Right ventricle myocardium inferior (tissue), 1 donor: Measurements from ENCODE around the gene USP7. TPM values are rescaled to one million over a fixed set of nuclear protein-coding genes. Genes with fewer than 3 reads are reported as not detected.

Experiments used
- ATAC-seq: fragments of 200-7000 bp; cut with Tn5 transposase; one replicate; pipeline ENCODE4 v1.9.1; 2020; ENCODE audit warnings: mild to moderate bottlenecking, moderate library complexity
- DNase-seq: peaks from one replicate; pipeline ENCODE4 v3.0.0; 2021; ENCODE audit errors: missing footprints
- intact Hi-C: fragments of 100-400 bp; cut with DNase I; formaldehyde crosslinking; loops from one replicate; pipeline ENCODE4 v1.11.0; 2022
- long read RNA-seq: library from polyadenylated mRNA; unstranded; transcript quantifications from one replicate; pipeline ENCODE4 v2.0.0, GENCODE V29; 2021
- total RNA-seq: library from RNA; stranded (reverse); fragmentation: NEBNext Ultra II Directional; extraction: Animal tissue kit (Norgen Biotek cat#: 25700); gene quantifications from one replicate; pipeline ENCODE4 v1.2.1, GENCODE V29; 2021
- donor health status: DM: no; HTN: yes; CAD: no; lungs with severe emphysema.

Gene USP7
- 61.6 TPM for total RNA-seq
- long read RNA-seq, full-length matches to known transcripts: 29 of 45 reads
- long read RNA-seq, partial matches to known transcripts: 10 of 45 reads
- long read RNA-seq, other reads (novel, unspliced or antisense): 6 of 45 reads

DNA sequence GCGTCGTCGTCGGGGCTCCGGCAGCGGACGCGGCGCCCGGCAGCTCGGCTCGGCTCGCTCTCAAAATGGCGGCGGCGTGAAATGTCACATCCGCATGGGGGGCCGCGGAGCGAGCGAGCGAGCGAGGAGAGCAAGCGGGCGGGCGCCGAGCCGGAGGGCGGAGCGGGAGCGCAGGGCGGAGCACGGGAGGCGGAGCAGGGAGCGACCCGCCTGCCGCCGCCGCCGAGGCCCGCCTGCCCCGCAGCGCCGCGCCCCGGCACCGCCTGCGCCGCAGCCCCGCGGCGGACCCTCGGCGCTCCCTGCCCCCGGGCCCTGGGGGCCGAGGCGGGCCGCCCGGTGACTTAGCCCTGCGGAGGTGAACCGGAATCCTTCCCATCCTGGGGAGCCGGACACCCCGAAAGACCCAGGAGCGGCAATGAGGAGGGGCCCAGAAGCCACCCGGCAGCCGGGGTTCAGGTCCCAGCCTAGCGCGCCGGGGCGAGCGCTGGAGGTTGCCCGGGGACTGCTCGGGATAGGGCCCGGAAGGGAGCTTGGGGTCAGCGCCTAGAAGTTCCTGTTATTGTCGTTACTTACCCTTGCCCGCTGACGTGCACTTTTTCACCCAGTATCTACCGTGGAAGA is at the start of gene USP7:
Gene USP7, minus strand, starts transcription at position 86 of the 621 bp plus-strand sequence. CDS start 621 bp downstream, outside the sequence.
- DNase-seq: peak; percentile 98
- ATAC-seq: peak; percentile 97
- intact Hi-C loops: loop anchor here (5.0 to 10.0 kb wide), 2 partner anchors 49 to 128 kb away; partner anchors contain the start of gene HAPSTR1

DNA sequence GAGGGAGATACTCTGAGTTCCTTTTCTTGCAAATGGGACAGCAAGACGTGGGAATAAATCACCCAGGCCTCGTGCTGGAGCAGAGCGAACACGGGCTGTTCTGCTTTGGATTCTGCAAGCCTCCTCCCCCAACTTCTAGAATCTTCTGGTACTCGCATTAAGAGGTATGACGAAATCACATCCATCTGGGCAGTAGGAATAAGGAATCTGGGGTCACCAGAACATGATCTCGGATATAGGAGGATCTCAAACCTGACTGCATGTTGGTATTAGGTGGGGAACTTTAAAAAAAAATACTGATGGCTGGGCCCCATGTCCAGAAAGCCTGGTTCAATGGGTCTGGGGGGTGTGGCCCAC is 49.8 kb upstream of the USP7 start:
- no peak for ATAC-seq
- intact Hi-C loops: loop anchor here (10.0 kb wide), 1 partner anchor 349 kb away; no protein-coding TSS in a partner anchor
- DNase-seq: no peak

DNA sequence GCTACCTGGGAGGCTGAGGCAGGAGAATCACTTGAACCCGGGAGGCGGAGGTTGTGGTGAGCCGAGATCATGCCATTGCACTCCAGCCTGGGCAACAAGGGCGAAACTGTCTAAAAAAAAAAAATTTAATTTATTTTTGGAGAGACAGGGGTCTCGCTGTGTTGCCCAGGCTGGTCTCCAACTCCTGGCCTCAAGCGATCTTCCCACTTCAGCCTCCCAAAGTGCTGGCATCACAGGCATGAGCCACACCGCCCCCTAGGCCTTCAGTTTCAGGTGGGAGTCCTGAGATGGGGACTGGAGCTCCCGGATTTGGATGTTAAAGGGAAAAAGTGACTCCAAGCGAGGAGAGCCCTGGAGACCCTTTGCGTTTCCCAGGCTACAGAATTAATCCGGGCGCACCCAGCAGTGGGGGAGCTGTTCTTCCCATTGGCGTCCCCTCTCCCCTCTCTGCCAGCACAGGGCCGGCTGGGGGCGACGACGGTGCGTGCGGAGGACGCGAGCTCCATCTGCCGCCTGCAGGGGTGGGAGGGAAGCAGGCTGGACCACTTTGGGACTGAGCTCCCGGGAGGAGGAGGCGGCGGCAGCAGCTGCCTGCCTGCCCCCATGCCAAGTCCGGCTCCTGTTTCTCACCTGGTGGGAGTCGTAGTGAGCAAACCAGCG is 49.3 kb upstream of the USP7 start:
- intact Hi-C loops: loop anchor here (10.0 kb wide), 1 partner anchor 348 kb away; no protein-coding TSS in a partner anchor
- ATAC-seq (no peak), DNase-seq (no peak)

DNA sequence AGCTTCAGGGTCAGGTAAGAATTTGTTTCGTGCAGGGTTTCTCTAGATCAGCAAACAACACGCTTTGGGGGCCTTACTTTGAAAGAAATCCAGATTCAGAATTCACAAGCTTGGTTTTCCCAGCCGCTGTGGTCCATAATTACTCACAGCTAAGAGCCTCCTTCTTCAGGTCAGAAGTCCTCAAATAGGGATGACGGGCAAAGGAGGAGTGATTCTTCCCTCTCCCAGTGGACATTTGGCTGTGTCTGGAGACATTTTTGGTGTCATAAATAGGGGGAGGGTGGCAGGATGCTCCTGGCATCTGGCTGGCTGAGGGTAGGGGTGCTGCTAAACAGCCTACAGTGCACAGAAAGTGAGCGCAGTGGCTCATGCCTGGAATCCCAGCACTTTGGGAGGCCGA is 48.6 kb upstream of the USP7 start:
- intact Hi-C loops: loop anchor here (10.0 kb wide), 1 partner anchor 348 kb away; no protein-coding TSS in a partner anchor
- DNase-seq: no peak
- no peak for ATAC-seq

DNA sequence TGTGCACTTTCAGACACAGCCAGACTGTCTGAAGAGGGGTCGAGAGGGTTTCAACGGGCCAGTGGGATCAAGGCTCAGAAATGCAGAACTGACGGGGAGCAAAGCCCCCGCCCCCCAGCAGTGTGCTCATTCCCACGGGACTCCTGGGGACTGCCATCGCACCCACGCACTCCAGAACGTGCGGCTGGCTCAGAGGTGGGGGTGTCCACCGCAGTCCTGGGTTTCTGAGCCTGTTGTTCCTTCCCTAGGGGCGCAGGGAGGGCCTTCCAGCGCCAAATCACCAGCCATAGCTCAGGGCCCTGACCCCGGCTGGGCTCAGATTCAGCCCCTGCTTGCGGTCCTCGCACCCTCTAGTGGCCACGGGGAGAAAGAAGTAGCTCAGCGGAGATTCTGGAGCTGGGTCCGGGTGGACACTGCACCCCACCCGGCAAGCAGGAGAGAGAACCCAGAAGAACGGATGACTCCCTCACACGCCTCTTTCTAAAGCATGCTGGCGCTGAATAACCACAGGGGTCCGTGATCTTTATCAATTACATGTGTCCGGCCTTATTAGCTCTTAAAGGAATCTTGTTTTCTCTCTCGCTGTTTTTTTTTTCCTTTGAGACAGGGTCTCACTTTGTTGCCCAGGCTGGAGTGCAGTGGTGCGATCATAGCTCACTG is 45.0 kb upstream of the USP7 start:
- ATAC-seq: peak; percentile 91
- DNase-seq: peak; percentile 88
- intact Hi-C loops: loop anchor here (10.0 kb wide), 1 partner anchor 114 kb away; no protein-coding TSS in a partner anchor

DNA sequence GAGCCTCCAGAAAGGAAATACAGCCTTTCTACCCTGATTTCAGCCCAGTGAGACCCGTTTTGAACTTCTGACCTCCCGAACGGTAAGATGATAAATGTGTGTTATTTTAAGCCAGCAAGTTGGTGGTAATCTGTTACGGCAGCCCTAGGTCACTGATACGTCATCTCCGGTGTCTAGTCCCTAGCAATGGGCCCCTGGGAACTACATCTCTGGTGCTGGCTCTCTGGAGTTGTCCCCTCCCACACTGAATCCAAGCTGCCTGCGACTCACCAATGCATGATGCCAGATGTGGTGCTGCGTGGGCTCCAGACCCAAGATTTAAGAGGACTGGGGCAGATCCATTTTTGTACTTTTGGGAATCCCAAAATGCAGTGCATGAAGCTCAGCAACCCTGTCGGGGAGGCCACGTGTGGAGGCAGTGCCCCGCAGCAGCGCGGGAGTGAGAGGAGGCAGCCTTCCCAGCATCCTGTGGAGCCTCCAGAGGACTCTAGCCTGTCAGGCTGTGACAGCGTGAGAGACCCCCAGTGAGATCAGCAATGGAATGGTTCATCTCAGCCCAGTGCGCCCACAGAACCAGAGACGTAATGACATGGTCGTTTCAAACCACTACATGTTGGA is 43.6 kb upstream of the USP7 start:
- DNase-seq (no peak), ATAC-seq (no peak)
- intact Hi-C loops: loop anchor here (10.0 kb wide), 1 partner anchor 112 kb away; no protein-coding TSS in a partner anchor

DNA sequence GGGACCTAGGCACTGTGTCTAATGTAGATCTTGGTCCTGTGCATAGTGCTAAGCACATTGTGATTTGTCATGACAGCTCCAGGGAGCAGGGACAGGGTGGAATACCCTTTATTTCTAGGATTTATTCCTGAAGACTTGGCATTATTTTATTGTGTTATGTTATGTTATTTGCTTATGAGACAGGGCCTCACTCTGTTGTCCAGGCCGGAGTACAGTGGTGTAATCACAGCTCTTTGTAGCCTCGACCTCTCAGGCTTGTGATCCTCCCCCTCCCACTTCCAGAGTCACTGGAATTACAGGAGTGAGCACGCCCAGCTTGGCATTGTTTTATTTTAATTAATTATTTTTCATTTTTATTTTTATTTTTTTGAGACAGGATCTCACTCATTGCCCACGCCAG is 40.5 kb upstream of the USP7 start:
- DNase-seq: no peak
- no peak for ATAC-seq
- intact Hi-C loops: loop anchor here (10.0 kb wide), 1 partner anchor 109 kb away; no protein-coding TSS in a partner anchor

DNA sequence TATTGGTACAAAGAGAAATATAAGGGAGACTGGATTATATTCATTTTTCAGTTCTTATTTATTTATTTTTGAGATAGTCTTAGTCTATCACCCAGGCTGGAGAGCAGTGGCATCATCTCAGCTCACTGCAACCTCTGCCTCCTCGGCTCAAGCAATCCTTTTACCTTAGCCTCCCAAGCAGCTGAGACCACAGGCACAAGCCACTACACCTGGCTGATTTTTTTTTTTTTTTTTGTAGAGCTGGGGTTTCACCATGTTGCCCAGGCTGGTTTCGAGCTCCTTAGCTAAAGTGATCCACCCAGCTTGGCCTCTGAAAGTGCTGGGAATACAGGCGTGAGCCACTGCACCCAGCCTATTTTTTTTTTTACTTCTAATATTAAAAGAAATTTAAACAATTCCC is 40.1 kb upstream of the USP7 start:
- DNase-seq: no peak
- no peak for ATAC-seq
- intact Hi-C loops: loop anchor here (10.0 kb wide), 1 partner anchor 109 kb away; no protein-coding TSS in a partner anchor

DNA sequence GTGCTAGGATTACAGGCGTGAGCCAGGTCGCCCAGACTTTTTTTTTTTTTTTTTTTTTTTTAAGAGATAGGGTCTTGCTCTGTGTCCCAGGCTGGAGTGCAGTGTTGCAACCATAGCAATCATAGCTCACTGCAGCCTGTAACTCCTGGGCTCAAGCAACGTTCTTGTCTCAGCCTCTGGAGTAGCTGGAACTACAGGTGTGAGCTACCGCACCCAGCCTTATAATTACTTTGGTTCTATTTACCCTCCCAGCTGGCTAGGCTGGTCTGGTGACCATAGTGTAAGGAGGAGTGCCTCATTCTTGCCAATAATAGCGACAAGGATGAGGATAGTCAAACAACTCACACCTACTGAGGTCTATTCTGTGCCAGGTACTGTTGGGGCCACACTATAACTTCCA is 39.6 kb upstream of the USP7 start:
- intact Hi-C loops: loop anchor here (10.0 kb wide), 1 partner anchor 109 kb away; no protein-coding TSS in a partner anchor
- ATAC-seq: no peak
- no peak for DNase-seq

DNA sequence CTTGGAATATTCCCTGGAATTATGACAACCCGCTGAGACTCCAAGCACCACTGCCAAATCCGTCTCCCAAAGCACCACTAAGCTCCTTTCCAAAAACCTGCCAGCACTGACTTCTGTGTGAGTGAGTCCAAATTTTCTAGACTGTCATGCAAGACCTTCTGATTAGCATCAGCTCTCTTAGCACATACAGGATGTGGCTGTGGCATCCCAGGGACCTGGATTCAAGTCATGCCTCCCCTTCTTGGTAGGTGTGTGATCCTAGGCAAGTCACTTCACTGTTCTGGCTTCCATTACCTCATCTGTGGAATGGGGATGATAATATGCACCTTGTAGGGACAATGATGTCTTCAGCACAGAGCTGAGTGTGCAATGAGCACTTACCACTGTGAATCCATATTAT is 38.3 kb upstream of the USP7 start:
- ATAC-seq (no peak), DNase-seq (no peak)
- intact Hi-C loops: loop anchor here (10.0 kb wide), 1 partner anchor 107 kb away; no protein-coding TSS in a partner anchor

DNA sequence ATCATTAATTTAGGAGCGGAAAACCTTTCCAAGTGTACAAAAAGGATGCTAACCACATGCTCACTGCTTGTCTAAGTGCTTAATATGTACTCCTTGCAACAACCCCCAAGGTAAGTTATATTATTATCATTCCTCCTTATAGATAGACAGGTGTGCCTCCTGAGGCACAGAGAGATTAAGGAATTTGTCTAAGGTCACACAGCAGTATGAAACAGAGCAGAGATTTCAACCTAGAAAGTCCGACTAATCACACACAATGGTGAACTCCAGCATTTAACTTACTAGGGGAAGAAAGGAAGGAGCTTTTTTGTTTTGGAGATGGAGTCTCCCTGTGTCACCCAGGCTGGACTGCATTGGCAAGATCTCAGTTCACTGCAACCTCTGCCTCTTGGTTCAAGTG is 37.0 kb upstream of the USP7 start:
- intact Hi-C loops: loop anchor here (10.0 kb wide), 1 partner anchor 106 kb away; no protein-coding TSS in a partner anchor
- DNase-seq: no peak
- ATAC-seq: no peak

DNA sequence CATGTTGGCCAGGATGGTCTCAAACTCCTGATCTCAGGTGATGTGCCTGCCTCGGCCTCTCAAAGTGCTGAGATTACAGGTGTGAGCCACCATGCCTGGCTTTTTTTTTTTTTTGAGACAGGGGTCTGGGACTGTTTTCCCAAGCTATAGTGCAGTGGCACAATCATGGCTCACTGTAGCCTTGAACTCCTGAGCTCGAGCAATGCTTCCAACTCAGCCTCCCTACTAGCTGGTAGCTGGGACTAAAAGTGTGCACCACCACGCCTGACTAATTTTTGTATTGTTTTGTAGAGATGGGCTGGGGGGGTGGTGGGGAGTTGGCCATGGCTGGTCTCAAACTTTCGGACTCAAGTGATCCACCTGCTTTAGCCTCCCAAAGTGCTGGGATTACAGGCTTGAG is 36.1 kb upstream of the USP7 start:
- no peak for DNase-seq
- intact Hi-C loops: loop anchor here (10.0 kb wide), 1 partner anchor 105 kb away; no protein-coding TSS in a partner anchor
- no peak for ATAC-seq

DNA sequence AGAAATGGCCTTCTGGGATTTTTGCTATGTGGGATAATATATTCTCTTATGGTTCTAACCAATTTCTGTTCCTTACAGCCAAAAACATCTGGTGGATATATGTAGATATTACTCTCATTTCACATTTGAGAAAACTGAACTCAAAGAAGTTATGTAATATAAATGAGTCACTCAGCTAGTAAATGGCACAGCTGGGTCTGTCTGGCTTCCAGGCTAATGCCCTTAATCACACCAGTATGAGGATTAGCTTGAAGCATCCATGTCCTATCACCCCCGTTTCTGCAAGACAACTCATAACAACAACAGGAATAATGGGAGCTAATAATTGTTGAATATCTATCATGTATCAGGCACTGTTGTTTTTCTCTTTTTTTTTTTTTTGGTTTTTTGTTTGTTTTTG is 34.4 kb upstream of the USP7 start:
- no peak for DNase-seq
- intact Hi-C loops: no loop called here

DNA sequence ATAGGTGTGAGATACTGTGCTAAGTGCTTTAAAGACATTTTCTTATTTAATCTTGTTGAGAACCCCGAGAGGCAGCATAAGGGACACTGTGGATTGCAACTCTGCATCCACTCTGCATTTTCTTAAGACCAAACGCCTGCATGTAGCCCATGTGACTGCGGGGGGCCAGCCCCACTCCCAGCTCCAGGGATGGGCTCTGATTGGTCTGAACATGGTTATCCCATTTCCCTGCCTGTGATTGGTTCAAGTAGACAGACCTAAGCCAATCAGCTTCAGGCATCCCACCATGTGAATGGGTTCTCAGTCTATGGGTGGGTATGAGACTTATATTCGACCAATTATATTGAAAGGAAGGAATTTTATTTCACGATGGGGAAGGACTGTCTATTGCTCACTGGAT is 33.2 kb upstream of the USP7 start:
- intact Hi-C loops: no loop called here
- no peak for ATAC-seq
- no peak for DNase-seq

More for the DNA sequence above, 34.4 kb upstream of the USP7 start:
- ATAC-seq: no peak

DNA sequence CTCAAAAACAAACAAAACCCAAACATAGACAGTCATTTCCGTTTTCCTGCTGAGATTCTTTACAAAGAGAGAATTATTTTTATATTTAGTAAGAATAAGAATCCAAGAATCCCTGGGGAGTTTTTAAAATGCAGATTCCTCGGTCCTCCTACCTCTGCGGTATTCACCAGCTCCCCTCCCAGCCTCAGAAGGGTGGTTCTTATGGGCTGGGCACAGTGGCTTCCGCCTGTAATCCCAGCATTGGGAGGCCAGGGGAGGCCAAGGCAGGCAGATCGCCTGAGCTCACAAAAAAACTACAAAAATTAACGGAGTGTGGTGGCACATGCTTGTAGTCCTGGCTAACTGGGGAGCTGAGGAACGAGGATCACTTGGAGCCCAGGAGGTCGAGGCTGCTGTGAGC is 26.7 kb upstream of the USP7 start:
- intact Hi-C loops: no loop called here
- no peak for DNase-seq
- no peak for ATAC-seq

DNA sequence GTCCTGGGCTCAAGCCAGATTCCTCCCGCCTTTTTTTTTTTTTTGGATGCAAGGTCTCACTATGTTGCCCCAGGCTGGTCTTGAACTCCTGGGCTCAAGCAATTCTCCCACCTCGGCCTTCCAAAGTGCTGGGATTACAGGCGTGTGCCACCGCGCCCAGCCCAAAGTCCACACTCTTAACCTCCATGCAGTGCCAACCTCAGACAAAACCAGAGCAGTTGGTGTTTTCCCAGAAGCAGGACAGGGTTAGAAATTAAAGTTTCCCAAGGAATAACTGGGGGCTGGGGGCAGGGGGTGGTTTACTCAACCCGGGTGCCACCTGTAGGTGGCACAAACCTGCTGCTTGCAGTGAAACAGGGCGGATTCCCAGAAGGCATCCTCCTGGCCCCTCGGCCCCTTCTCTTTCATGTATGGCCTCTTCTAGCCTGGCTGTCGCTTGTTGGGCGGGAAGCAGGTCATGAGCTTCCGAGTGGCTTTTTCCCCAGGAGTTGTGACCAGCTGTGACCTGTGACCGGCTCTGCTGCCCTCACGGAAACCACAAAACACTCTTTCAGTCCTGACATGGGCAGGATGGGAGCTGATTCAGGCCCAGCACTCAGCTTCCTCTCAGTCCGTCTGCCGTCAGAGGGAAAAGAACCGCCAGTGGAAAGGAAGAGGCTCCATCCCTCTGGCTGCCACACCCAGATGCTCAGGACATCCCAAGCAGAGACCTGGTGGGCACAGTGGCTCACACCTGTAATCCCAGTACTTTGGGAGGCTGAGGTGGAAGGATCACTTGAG is 25.6 kb upstream of the USP7 start:
- intact Hi-C loops: no loop called here
- ATAC-seq (no peak), DNase-seq (no peak)

DNA sequence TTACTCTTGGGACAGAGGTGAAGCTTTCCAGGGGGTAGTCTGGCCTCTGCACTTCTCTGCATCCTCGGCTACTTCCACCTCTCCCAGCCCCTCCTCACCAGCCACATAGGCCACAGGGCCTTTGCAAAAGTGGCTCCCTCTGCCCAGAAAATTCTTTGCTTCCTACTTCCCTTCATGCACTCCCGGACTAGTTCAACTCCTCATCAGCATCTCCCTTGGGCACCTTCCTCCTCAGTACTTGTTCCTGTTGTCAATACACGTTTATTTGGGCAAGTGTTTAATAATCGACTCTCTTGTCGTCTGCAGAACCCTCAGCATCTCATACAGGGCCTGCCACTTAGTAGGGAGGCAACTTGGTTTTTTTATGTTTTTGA is 23.1 kb upstream of the USP7 start:
- ATAC-seq: no peak
- intact Hi-C loops: no loop called here
- no peak for DNase-seq

DNA sequence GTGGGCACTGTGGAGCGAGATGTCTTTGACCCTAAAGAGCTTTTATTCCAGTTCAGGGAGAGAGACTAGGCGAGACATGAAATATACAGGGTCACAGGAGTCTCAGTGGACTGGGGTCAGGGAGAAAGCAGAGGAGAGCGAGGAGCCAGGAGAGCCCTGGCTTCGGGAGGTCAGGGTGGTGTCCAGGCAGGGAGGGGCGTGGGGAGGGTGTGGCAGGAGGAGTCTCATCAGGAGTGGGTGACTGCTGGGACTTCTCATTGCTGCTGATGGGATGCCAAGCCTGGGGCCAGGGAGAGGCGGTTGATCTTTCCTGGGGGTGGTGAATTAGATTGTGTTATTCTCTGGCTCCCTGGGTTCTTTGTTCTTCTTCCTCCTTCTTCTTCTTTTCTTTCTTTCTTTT is 22.4 kb upstream of the USP7 start:
- ATAC-seq: no peak
- intact Hi-C loops: no loop called here
- no peak for DNase-seq
